ENCODE measurements around the gene KCNMB3. TPM values are rescaled to one million over a fixed set of nuclear protein-coding genes. Genes with fewer than 3 reads are reported as not detected.
"Not testable (repeated sequence)": the region's sequence is repeated elsewhere in the genome, so short reads cannot be mapped to it uniquely, and the experiment has no call there.

The KCNMB3 gene
- polyA plus RNA-seq, 6 donors from 2014 or later: 0.71 to 6.0 (median 3.0) TPM; not detected in 1

GRCh38 chr3:179258820-179259219 lies 7.9 kb upstream of the KCNMB3 start:
- Mint-ChIP-seq H3K27ac (peak overlapping the region in 3 of 6 donors; percentile 12 to 19 (median 12)), H3K36me3 (peaks cover 0 to 13% of the 10 kb centered on the region in 2 donors), H3K27me3 (no peaks in the 10 kb centered on the region), H3K4me1 (peaks cover 23 to 43% (median 37%) of the 10 kb centered on the region in 3 donors), H3K4me3 (peak overlapping the region in 3 of 8 donors; percentile 7 to 29 (median 10)), H3K9me3 (peaks cover 6 to 20% (median 12%) of the 10 kb centered on the region in 7 donors)
- no peak for DNase-seq
- no peak for ATAC-seq (ENCODE audit: low read depth in 2 of 2)

GRCh38 chr3:179257742-179258141 lies 6.8 kb upstream of the KCNMB3 start:
- H3K27me3 Mint-ChIP-seq; ATAC-seq (ENCODE audit: low read depth in 2 of 2); DNase-seq: not testable (repeated sequence)
- Mint-ChIP-seq H3K4me1 (peaks cover 23 to 43% (median 37%) of the 10 kb centered on the region in 3 donors), H3K36me3 (peaks cover 0 to 13% of the 10 kb centered on the region in 2 donors), H3K9me3 (peaks cover 6 to 20% (median 12%) of the 10 kb centered on the region in 7 donors), H3K4me3 (peak overlapping the region in 1 of 8 donors; percentile 32), H3K27ac (peak overlapping the region in 1 of 6 donors; percentile 24)

- peaks cover 0 to 13% of the 10 kb centered on the region in 2 donors for H3K36me3 Mint-ChIP-seq
- no peak overlapping the region for H3K27ac Mint-ChIP-seq
- H3K4me3 Mint-ChIP-seq: no peak overlapping the region
- ATAC-seq (ENCODE audit: low read depth in 2 of 2) (no peak), DNase-seq (no peak)
- peaks cover 6 to 20% (median 12%) of the 10 kb centered on the region in 7 donors for H3K9me3 Mint-ChIP-seq
- peaks cover 20 to 37% (median 35%) of the 10 kb centered on the region in 3 donors for H3K4me1 Mint-ChIP-seq
- H3K27me3 Mint-ChIP-seq: no peaks in the 10 kb centered on the region
These were observed 5.9 kb upstream of the KCNMB3 start for GRCh38 chr3:179256813-179257212.

- Mint-ChIP-seq H3K27me3 (no peaks in the 10 kb centered on the region), H3K27ac (peak overlapping the region in 1 of 6 donors; percentile 51), H3K9me3 (no peaks in the 10 kb centered on the region), H3K36me3 (peaks cover 0 to 4% of the 10 kb centered on the region in 2 donors), H3K4me3 (no peak overlapping the region), H3K4me1 (no peaks in the 10 kb centered on the region)
- DNase-seq (no peak), ATAC-seq (ENCODE audit: low read depth in 2 of 2) (no peak)
These were observed 3.5 kb downstream of the KCNMB3 start for GRCh38 chr3:179247289-179248015.

GRCh38 chr3:179244878-179245277 lies 6.0 kb downstream of the KCNMB3 start:
- no peaks in the 10 kb centered on the region for H3K4me1 Mint-ChIP-seq
- no peak overlapping the region for H3K27ac Mint-ChIP-seq
- DNase-seq (no peak), ATAC-seq (ENCODE audit: low read depth in 2 of 2) (no peak)
- peaks cover 0 to 4% of the 10 kb centered on the region in 2 donors for H3K36me3 Mint-ChIP-seq
- H3K27me3 Mint-ChIP-seq: no peaks in the 10 kb centered on the region
- no peaks in the 10 kb centered on the region for H3K9me3 Mint-ChIP-seq
- H3K4me3 Mint-ChIP-seq: no peak overlapping the region

- H3K27ac Mint-ChIP-seq; ATAC-seq (ENCODE audit: low read depth in 2 of 2): not testable (repeated sequence)
These were observed 8.1 kb downstream of the KCNMB3 start for GRCh38 chr3:179242859-179243258.

GRCh38 chr3:179240299-179240698 lies 10.6 kb downstream of the KCNMB3 start:
- not testable (repeated sequence) for H3K36me3 Mint-ChIP-seq; H3K4me1 Mint-ChIP-seq; ATAC-seq (ENCODE audit: low read depth in 2 of 2); H3K4me3 Mint-ChIP-seq; H3K9me3 Mint-ChIP-seq; DNase-seq; H3K27ac Mint-ChIP-seq; H3K27me3 Mint-ChIP-seq

More at GRCh38 chr3:179242859-179243258, 8.1 kb downstream of the KCNMB3 start:
- H3K27me3 Mint-ChIP-seq, H3K36me3 Mint-ChIP-seq, H3K4me1 Mint-ChIP-seq, H3K9me3 Mint-ChIP-seq, H3K4me3 Mint-ChIP-seq, DNase-seq: not testable (repeated sequence)

GRCh38 chr3:179236669-179237301 lies 14.1 kb downstream of the KCNMB3 start:
- H3K36me3 Mint-ChIP-seq: peaks cover 8 to 13% of the 10 kb centered on the region in 2 donors
- ATAC-seq (ENCODE audit: low read depth in 2 of 2) (no peak), DNase-seq (no peak)
- peak overlapping the region in 3 of 6 donors; percentile 3 to 70 (median 11) for H3K27ac Mint-ChIP-seq
- peaks cover 5 to 8% (median 6%) of the 10 kb centered on the region in 3 donors for H3K4me1 Mint-ChIP-seq
- peak overlapping the region in 1 of 8 donors; percentile 33 for H3K4me3 Mint-ChIP-seq
- H3K27me3 Mint-ChIP-seq: no peaks in the 10 kb centered on the region
- no peaks in the 10 kb centered on the region for H3K9me3 Mint-ChIP-seq

GRCh38 chr3:179234199-179234598 lies 16.7 kb downstream of the KCNMB3 start:
- no peak for DNase-seq
- peaks cover 8 to 27% of the 10 kb centered on the region in 2 donors for H3K36me3 Mint-ChIP-seq
- peaks cover 5 to 8% (median 6%) of the 10 kb centered on the region in 3 donors for H3K4me1 Mint-ChIP-seq
- H3K4me3 Mint-ChIP-seq: no peak overlapping the region
- no peak overlapping the region for H3K27ac Mint-ChIP-seq
- no peak for ATAC-seq (ENCODE audit: low read depth in 2 of 2)
- H3K27me3 Mint-ChIP-seq: no peaks in the 10 kb centered on the region
- no peaks in the 10 kb centered on the region for H3K9me3 Mint-ChIP-seq

GRCh38 chr3:179233043-179233442 lies 17.9 kb downstream of the KCNMB3 start:
- peaks cover 5 to 8% (median 6%) of the 10 kb centered on the region in 3 donors for H3K4me1 Mint-ChIP-seq
- peaks cover 8 to 27% of the 10 kb centered on the region in 2 donors for H3K36me3 Mint-ChIP-seq

GRCh38 chr3:179229177-179229576 lies 21.7 kb downstream of the KCNMB3 start:
- Mint-ChIP-seq H3K27ac (no peak overlapping the region), H3K4me1 (peaks cover 0 to 2% (median 0%) of the 10 kb centered on the region in 3 donors), H3K36me3 (peaks cover 0 to 31% of the 10 kb centered on the region in 2 donors), H3K4me3 (no peak overlapping the region), H3K9me3 (no peaks in the 10 kb centered on the region), H3K27me3 (no peaks in the 10 kb centered on the region)
- no peak for ATAC-seq (ENCODE audit: low read depth in 2 of 2)
- DNase-seq: no peak

More at GRCh38 chr3:179233043-179233442, 17.9 kb downstream of the KCNMB3 start:
- Mint-ChIP-seq H3K27me3 (no peaks in the 10 kb centered on the region), H3K4me3 (no peak overlapping the region), H3K9me3 (no peaks in the 10 kb centered on the region), H3K27ac (no peak overlapping the region)
- DNase-seq (no peak), ATAC-seq (ENCODE audit: low read depth in 2 of 2) (no peak)

GRCh38 chr3:179227349-179227748 lies 23.6 kb downstream of the KCNMB3 start:
- DNase-seq (no peak), ATAC-seq (ENCODE audit: low read depth in 2 of 2) (no peak)
- Mint-ChIP-seq H3K9me3 (no peaks in the 10 kb centered on the region), H3K4me1 (no peaks in the 10 kb centered on the region), H3K27me3 (no peaks in the 10 kb centered on the region), H3K4me3 (no peak overlapping the region), H3K36me3 (peaks cover 5 to 32% of the 10 kb centered on the region in 2 donors), H3K27ac (peak overlapping the region in 2 of 6 donors; percentile 46 to 96)

GRCh38 chr3:179224584-179224983 lies 26.3 kb downstream of the KCNMB3 start:
- no peak for ATAC-seq (ENCODE audit: low read depth in 2 of 2)
- no peak for DNase-seq
- peaks cover 0 to 4% (median 0%) of the 10 kb centered on the region in 3 donors for H3K4me1 Mint-ChIP-seq
- no peaks in the 10 kb centered on the region for H3K9me3 Mint-ChIP-seq
- H3K36me3 Mint-ChIP-seq: peaks cover 14 to 18% of the 10 kb centered on the region in 2 donors
- H3K4me3 Mint-ChIP-seq: no peak overlapping the region
- H3K27me3 Mint-ChIP-seq: no peaks in the 10 kb centered on the region
- no peak overlapping the region for H3K27ac Mint-ChIP-seq

GRCh38 chr3:179223548-179223947 lies 27.4 kb downstream of the KCNMB3 start:
- ATAC-seq (ENCODE audit: low read depth in 2 of 2): no peak
- Mint-ChIP-seq H3K36me3 (peaks cover 14 to 18% of the 10 kb centered on the region in 2 donors), H3K9me3 (no peaks in the 10 kb centered on the region), H3K27me3 (no peaks in the 10 kb centered on the region), H3K4me1 (peaks cover 0 to 4% (median 0%) of the 10 kb centered on the region in 3 donors), H3K4me3 (no peak overlapping the region), H3K27ac (no peak overlapping the region)
- no peak for DNase-seq
